Measurements from ENCODE around the gene PSMC1.

PSMC1 gene

GRCh38 chr14:90305176-90305601 lies 48.8 kb downstream of the PSMC1 start:
- Mint-ChIP-seq H3K36me3 (ENCODE audit: low read depth) (peaks cover 58% of the 10 kb centered on the region), H3K4me1 (peaks cover 8% of the 10 kb centered on the region), H3K27me3 (ENCODE audit: low read depth) (no peaks in the 10 kb centered on the region), H3K4me3 (no peak overlapping the region), H3K27ac (no peak overlapping the region), H3K9me3 (no peaks in the 10 kb centered on the region)
- TF ChIP-seq CTCF (IDR thresholded peaks at IDR 0.05; ENCODE audit: unreplicated experiment in 3 of 3) = no peak

- Mint-ChIP-seq H3K4me1 (peaks cover 3% of the 10 kb centered on the region), H3K4me3 (no peak overlapping the region), H3K9me3 (no peaks in the 10 kb centered on the region), H3K27ac (peak overlapping the region in 1 of 3 experiments; percentile 20), H3K36me3 (ENCODE audit: low read depth) (peaks cover 61% of the 10 kb centered on the region), H3K27me3 (ENCODE audit: low read depth) (no peaks in the 10 kb centered on the region)
- TF ChIP-seq CTCF (IDR thresholded peaks at IDR 0.05; ENCODE audit: unreplicated experiment in 3 of 3) = no peak
Observed at GRCh38 chr14:90308561-90308960, 52.2 kb downstream of the PSMC1 start.

DNA sequence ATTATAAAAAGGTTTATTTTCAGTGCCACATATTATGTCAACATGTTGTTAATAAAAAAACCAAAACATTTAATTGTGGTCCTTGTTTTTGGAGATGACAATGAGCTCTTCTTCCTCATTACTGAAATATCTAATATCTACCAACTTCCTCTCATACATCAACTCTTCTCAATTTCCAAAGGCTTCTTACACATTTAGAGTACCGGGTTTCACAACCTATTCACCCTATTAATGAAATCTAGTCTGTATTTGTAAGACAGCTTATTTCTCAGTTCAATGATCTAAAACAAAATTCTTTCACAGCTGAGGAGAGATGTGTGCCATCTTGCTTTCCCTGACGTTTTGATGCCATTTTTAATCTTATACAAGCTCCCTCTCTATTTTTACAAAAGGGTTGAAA lies 60.9 kb downstream of the PSMC1 start:
- Mint-ChIP-seq H3K27me3 (ENCODE audit: low read depth) (no peaks in the 10 kb centered on the region), H3K4me1 (no peaks in the 10 kb centered on the region)

DNA sequence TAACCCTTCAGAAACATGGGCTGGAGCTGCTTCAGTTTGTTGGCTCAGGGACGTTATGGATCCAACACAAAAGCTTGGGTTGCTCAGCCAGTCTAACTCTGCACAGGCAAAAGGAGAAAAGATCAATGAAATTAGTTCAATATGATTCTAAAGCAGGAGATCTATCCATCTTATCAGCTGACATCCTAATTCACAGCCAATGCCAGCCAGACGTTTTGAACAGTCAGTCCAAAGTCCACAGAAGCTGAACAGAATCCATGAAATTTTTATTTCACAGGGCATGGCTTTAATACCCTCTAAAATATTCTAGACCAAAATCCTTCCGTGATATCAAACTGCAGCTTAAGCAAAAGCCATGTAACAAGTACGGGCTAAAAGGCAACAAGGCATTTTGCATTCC lies 61.7 kb downstream of the PSMC1 start:
- H3K9me3 Mint-ChIP-seq = peaks cover 3% of the 10 kb centered on the region
- no peak overlapping the region for H3K4me3 Mint-ChIP-seq
- no peaks in the 10 kb centered on the region for H3K27me3 Mint-ChIP-seq (ENCODE audit: low read depth)
- no peak overlapping the region for H3K27ac Mint-ChIP-seq
- H3K36me3 Mint-ChIP-seq (ENCODE audit: low read depth) = peaks cover 62% of the 10 kb centered on the region
- no peak for TF ChIP-seq CTCF (IDR thresholded peaks at IDR 0.05; ENCODE audit: unreplicated experiment in 3 of 3)
- no peaks in the 10 kb centered on the region for H3K4me1 Mint-ChIP-seq

More for the DNA sequence above, 60.9 kb downstream of the PSMC1 start:
- no peak for TF ChIP-seq CTCF (IDR thresholded peaks at IDR 0.05; ENCODE audit: unreplicated experiment in 3 of 3)
- H3K27ac Mint-ChIP-seq = no peak overlapping the region
- peaks cover 67% of the 10 kb centered on the region for H3K36me3 Mint-ChIP-seq (ENCODE audit: low read depth)
- peaks cover 3% of the 10 kb centered on the region for H3K9me3 Mint-ChIP-seq
- H3K4me3 Mint-ChIP-seq = no peak overlapping the region

DNA sequence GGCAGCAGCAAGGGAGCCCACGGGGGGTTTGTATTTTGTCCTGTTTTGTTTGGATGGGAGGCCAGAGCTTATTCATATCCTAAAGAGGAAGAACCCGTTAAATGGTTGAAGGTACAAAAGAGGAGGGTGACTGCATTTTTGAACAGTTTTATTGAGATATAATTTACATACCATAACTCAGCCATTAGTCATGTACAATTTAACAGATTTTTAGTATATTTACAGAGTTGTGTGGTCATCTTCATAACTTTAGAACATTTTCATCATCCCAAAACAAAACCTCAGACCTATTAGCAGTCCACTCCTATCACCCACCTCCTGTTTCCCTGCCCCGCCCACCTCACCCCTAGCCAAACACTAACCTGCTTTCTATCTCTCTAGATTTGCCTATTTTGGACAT lies 62.8 kb downstream of the PSMC1 start:
- no peak overlapping the region for H3K4me3 Mint-ChIP-seq
- H3K4me1 Mint-ChIP-seq = no peaks in the 10 kb centered on the region
- H3K36me3 Mint-ChIP-seq (ENCODE audit: low read depth) = peaks cover 56% of the 10 kb centered on the region
- no peak overlapping the region for H3K27ac Mint-ChIP-seq
- H3K27me3 Mint-ChIP-seq (ENCODE audit: low read depth) = no peaks in the 10 kb centered on the region
- no peak for TF ChIP-seq CTCF (IDR thresholded peaks at IDR 0.05; ENCODE audit: unreplicated experiment in 3 of 3)
- H3K9me3 Mint-ChIP-seq = peaks cover 3% of the 10 kb centered on the region

GRCh38 chr14:90319634-90320541 lies 63.5 kb downstream of the PSMC1 start:
- no peak overlapping the region for H3K27ac Mint-ChIP-seq
- TF ChIP-seq CTCF (IDR thresholded peaks at IDR 0.05; ENCODE audit: unreplicated experiment in 3 of 3) = no peak
- H3K4me1 Mint-ChIP-seq = no peaks in the 10 kb centered on the region

More at GRCh38 chr14:90319634-90320541, 63.5 kb downstream of the PSMC1 start:
- Mint-ChIP-seq H3K36me3 (ENCODE audit: low read depth) (peaks cover 58% of the 10 kb centered on the region), H3K27me3 (ENCODE audit: low read depth) (no peaks in the 10 kb centered on the region), H3K9me3 (peaks cover 3% of the 10 kb centered on the region), H3K4me3 (no peak overlapping the region)

All from nephron (organoid).